RPMI7951 (cell line): ENCODE results near the gene RIMBP2. TPM values are rescaled to one million over a fixed set of nuclear protein-coding genes. Genes with fewer than 3 reads are reported as not detected.

Experiments used
- DNase-seq: peaks from one replicate; pipeline ENCODE4 v3.0.0-alpha.2; 2012; ENCODE audit warnings: low read depth
- total RNA-seq: library from RNA; depleted of rRNA; stranded (reverse); fragments of >200 nt; shearing (Covaris generic); gene quantifications from 2 replicates; pipeline ENCODE4 v1.2.3, GENCODE V29; 2014

Gene RIMBP2
- total RNA-seq, 1 experiment from 2014 or later = not detected

GRCh38 chr12:130737731-130738130, 21.6 kb upstream of the RIMBP2 start:
- DNase-seq = no peak

GRCh38 chr12:130729344-130729743, 13.2 kb upstream of the RIMBP2 start:
- no peak for DNase-seq

- no peak for DNase-seq
Measured at GRCh38 chr12:130728158-130729058, 12.3 kb upstream of the RIMBP2 start.

- no peak for DNase-seq
Measured at GRCh38 chr12:130719263-130719859, 3.3 kb upstream of the RIMBP2 start.

- DNase-seq = no peak
Measured at GRCh38 chr12:130717752-130718151, 1.7 kb upstream of the RIMBP2 start.

GRCh38 chr12:130716969-130717366, 869 bp upstream of the RIMBP2 start:
- no peak for DNase-seq

- DNase-seq = no peak
Measured at GRCh38 chr12:130715150-130715997, 725 bp downstream of the RIMBP2 start.

- DNase-seq = no peak
Measured at GRCh38 chr12:130714591-130715149, 1.4 kb downstream of the RIMBP2 start.

GRCh38 chr12:130714091-130714590, 2.0 kb downstream of the RIMBP2 start:
- DNase-seq = no peak

GRCh38 chr12:130713581-130713991, 2.5 kb downstream of the RIMBP2 start:
- DNase-seq = no peak

GRCh38 chr12:130712346-130713065, 3.6 kb downstream of the RIMBP2 start:
- DNase-seq = no peak

- DNase-seq = no peak
Measured at GRCh38 chr12:130711756-130712155, 4.3 kb downstream of the RIMBP2 start.

GRCh38 chr12:130710733-130711080, 5.4 kb downstream of the RIMBP2 start:
- no peak for DNase-seq

GRCh38 chr12:130709971-130710732, 5.9 kb downstream of the RIMBP2 start:
- no peak for DNase-seq

- no peak for DNase-seq
Measured at GRCh38 chr12:130709151-130709970, 6.7 kb downstream of the RIMBP2 start.

- DNase-seq = no peak
Measured at GRCh38 chr12:130708648-130709047, 7.5 kb downstream of the RIMBP2 start.

- DNase-seq = no peak
Measured at GRCh38 chr12:130707571-130707891, 8.6 kb downstream of the RIMBP2 start.

- no peak for DNase-seq
Measured at GRCh38 chr12:130706885-130707570, 9.1 kb downstream of the RIMBP2 start.

- no peak for DNase-seq
Measured at GRCh38 chr12:130706311-130706710, 9.8 kb downstream of the RIMBP2 start.
